GM12864 (cell line): ENCODE data around the gene TBX19.
A peak's percentile ranks its signal among the peaks of the same experiment; 100 is the strongest.

Source experiments
- DNase-seq: peaks from one replicate; pipeline ENCODE4 v3.0.0-alpha.2; 2011; ENCODE audit warnings: low read depth
- H3K4me3 ChIP-seq: 2 replicates; pipeline ENCODE4 v1.5.1; 2011; ENCODE audit warnings: mild to moderate bottlenecking, low read depth, low read length, control low read depth
- CTCF ChIP-seq: IDR thresholded peaks from 2 replicates; pipeline ENCODE4 v1.5.1; 2011; ENCODE audit warnings: low read depth, mild to moderate bottlenecking, moderate library complexity, low read length, control low read depth, inconsistent platforms; ENCODE audit errors: missing control alignments

Gene TBX19

GRCh38 chr1:168280296-168280927 is at the start of gene TBX19:
Gene TBX19 (plus strand): TSS chr1:168280877. CDS start chr1:168281091, 214 bp downstream.
- TF ChIP-seq CTCF: no peak

GRCh38 chr1:168234846-168235547 is 45.7 kb upstream of the TBX19 start:
- no peak for DNase-seq
- peak; percentile 74 for TF ChIP-seq CTCF
- no peak overlapping the region for H3K4me3 ChIP-seq

More at GRCh38 chr1:168280296-168280927, at the start of gene TBX19:
- no peak for DNase-seq
- H3K4me3 ChIP-seq: no peak within 1 kb of the TSS

- TF ChIP-seq CTCF: no peak
- no peak overlapping the region for H3K4me3 ChIP-seq
- no peak for DNase-seq
Measured at GRCh38 chr1:168235548-168235885, 45.2 kb upstream of the TBX19 start.

GRCh38 chr1:168235937-168236336 is 44.7 kb upstream of the TBX19 start:
- no peak overlapping the region for H3K4me3 ChIP-seq
- no peak for DNase-seq
- TF ChIP-seq CTCF: no peak

- no peak overlapping the region for H3K4me3 ChIP-seq
- DNase-seq: no peak
- no peak for TF ChIP-seq CTCF
Measured at GRCh38 chr1:168236836-168237611, 43.7 kb upstream of the TBX19 start.

- no peak overlapping the region for H3K4me3 ChIP-seq
- no peak for DNase-seq
- TF ChIP-seq CTCF: no peak
Measured at GRCh38 chr1:168243198-168243597, 37.5 kb upstream of the TBX19 start.
